Stimulated activated CD4-positive, alpha-beta T cell treated with anti-CD3 and anti-CD28 coated beads, TNF-alpha, amount 100 ng/mL, for 48 hours (primary cell): Measurements from ENCODE around the gene MICAL3.

Experiments
- DNase-seq, 3 donors: peaks; one replicate each; pipeline ENCODE4 v3.0.0-alpha.2; 2020; ENCODE audit warnings: low read depth in 3 of 3

The MICAL3 gene

GRCh38 chr22:17972385-17973191, 51.8 kb downstream of the MICAL3 start:
- no peak for DNase-seq

- no peak for DNase-seq
These were observed 52.6 kb downstream of the MICAL3 start for GRCh38 chr22:17971711-17972110.

GRCh38 chr22:17970201-17970708, 54.1 kb downstream of the MICAL3 start:
- DNase-seq: no peak

- DNase-seq: no peak
These were observed 54.7 kb downstream of the MICAL3 start for GRCh38 chr22:17969701-17970113.

- DNase-seq: no peak
These were observed 56.2 kb downstream of the MICAL3 start for GRCh38 chr22:17968126-17968525.

- DNase-seq: no peak
These were observed 58.0 kb downstream of the MICAL3 start for GRCh38 chr22:17966403-17966717.

- DNase-seq: no peak
These were observed 58.6 kb downstream of the MICAL3 start for GRCh38 chr22:17965538-17966402.

GRCh38 chr22:17964643-17965042, 59.7 kb downstream of the MICAL3 start:
- DNase-seq: no peak

- DNase-seq: no peak
These were observed 60.2 kb downstream of the MICAL3 start for GRCh38 chr22:17964156-17964555.

- DNase-seq: no peak
These were observed 61.3 kb downstream of the MICAL3 start for GRCh38 chr22:17963015-17963414.

- no peak for DNase-seq
These were observed 62.2 kb downstream of the MICAL3 start for GRCh38 chr22:17962168-17962567.

- DNase-seq: no peak
These were observed 63.0 kb downstream of the MICAL3 start for GRCh38 chr22:17961446-17961729.

GRCh38 chr22:17960695-17961445, 63.5 kb downstream of the MICAL3 start:
- DNase-seq: no peak

GRCh38 chr22:17960011-17960410, 64.3 kb downstream of the MICAL3 start:
- DNase-seq: no peak

- no peak for DNase-seq
These were observed 66.2 kb downstream of the MICAL3 start for GRCh38 chr22:17958166-17958565.

GRCh38 chr22:17957693-17958092, 66.7 kb downstream of the MICAL3 start:
- no peak for DNase-seq

- DNase-seq: no peak
These were observed 67.2 kb downstream of the MICAL3 start for GRCh38 chr22:17957204-17957603.

- DNase-seq: no peak
These were observed 67.7 kb downstream of the MICAL3 start for GRCh38 chr22:17956630-17957029.

GRCh38 chr22:17955590-17956379, 68.6 kb downstream of the MICAL3 start:
- no peak for DNase-seq

- no peak for DNase-seq
These were observed 69.3 kb downstream of the MICAL3 start for GRCh38 chr22:17954860-17955587.
